ENCODE results near the gene MRPS26.

The MRPS26 gene

DNA sequence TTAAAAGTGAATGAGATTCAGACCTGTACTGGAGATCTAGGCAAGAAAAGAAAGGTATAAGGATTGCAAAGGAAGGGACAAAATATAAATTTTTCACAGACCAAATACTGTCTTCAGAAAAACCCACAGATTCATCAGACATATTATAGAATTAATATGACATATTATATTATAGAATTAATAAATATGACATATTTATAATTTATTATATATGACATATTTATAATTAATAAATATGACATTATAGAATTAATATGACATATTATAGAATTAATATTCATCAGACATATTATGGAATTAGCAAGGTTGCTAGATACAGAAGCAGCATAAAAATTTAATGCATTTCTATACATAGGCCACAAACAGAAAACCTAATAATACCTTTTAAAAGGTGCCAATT lies 47.1 kb upstream of the MRPS26 start (continued):
- TF ChIP-seq ZNF8 (CRISPR knock-in tag; IDR thresholded peaks at IDR 0.05) (no peak), CSDC2 (CRISPR knock-in tag; IDR thresholded peaks at IDR 0.05) (no peak)

DNA sequence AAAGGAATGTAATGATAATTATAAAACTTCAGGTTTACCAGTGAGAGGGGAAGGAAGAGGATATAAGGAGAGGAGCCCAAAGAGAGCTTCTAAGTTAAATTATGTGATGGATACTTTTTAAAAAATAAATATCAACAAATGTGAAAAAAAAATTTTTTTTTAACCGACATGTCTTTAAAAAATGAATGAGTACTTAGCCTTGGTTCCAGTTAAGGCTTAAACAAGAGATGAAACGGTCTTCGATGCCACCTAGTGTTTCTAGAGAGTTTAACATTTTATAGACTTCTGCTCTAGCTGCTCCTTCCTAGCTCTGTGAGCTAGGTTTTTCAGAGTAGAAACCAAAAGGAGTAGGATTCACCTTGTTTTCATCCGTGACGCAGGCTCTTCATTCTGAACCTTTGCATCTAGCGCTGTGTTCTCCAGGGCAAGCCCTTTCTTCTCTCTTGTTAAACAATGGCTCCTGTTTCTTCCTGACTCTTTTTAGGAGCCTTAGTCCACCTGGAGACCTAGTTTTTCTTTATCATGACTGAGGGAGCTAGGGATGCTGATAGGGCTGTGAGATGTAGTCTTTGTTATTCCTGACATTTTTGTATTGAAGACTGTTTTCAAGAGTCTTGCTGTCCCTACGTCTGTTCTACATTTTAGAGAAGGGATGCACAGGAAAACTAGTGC lies 44.9 kb upstream of the MRPS26 start:
- no peak for TF ChIP-seq ZNF70 (CRISPR knock-in tag; IDR thresholded peaks at IDR 0.05)
- TF ChIP-seq OSR1 (CRISPR knock-in tag; IDR thresholded peaks at IDR 0.05), result no peak
- TF ChIP-seq PPARA (CRISPR knock-in tag; IDR thresholded peaks at IDR 0.05; ENCODE audit: borderline replicate concordance), result no peak
- TF ChIP-seq BACH2 (CRISPR knock-in tag; IDR thresholded peaks at IDR 0.05; ENCODE audit: borderline replicate concordance), result no peak
- no peak for TF ChIP-seq ISL1 (CRISPR knock-in tag; IDR thresholded peaks at IDR 0.05)
- no peak for TF ChIP-seq CSDC2 (CRISPR knock-in tag; IDR thresholded peaks at IDR 0.05)
- TF ChIP-seq ZFP3 (CRISPR knock-in tag; IDR thresholded peaks at IDR 0.05), result no peak
- no peak for TF ChIP-seq CSRNP3 (CRISPR knock-in tag; IDR thresholded peaks at IDR 0.05)
- no peak for TF ChIP-seq ZC3H10 (CRISPR knock-in tag; IDR thresholded peaks at IDR 0.05)
- ATAC-seq, result peak; percentile 96

- no peak for TF ChIP-seq ARNTL (CRISPR knock-in tag; IDR thresholded peaks at IDR 0.05; ENCODE audit: borderline replicate concordance, low read depth)
- TF ChIP-seq ISL1 (CRISPR knock-in tag; IDR thresholded peaks at IDR 0.05), result no peak
- TF ChIP-seq SNAI2 (CRISPR knock-in tag; IDR thresholded peaks at IDR 0.05), result no peak
- TF ChIP-seq PATZ1 (CRISPR knock-in tag; IDR thresholded peaks at IDR 0.05; ENCODE audit: borderline replicate concordance), result no peak
- no peak for TF ChIP-seq RARB (CRISPR knock-in tag; IDR thresholded peaks at IDR 0.05)
- TF ChIP-seq CSRNP3 (CRISPR knock-in tag; IDR thresholded peaks at IDR 0.05), result no peak
- TF ChIP-seq TCF4 (CRISPR knock-in tag; IDR thresholded peaks at IDR 0.05; ENCODE audit: borderline replicate concordance), result no peak
- TF ChIP-seq GLIS3 (CRISPR knock-in tag; IDR thresholded peaks at IDR 0.05), result no peak
- no peak for TF ChIP-seq BACH2 (CRISPR knock-in tag; IDR thresholded peaks at IDR 0.05; ENCODE audit: borderline replicate concordance)
- no peak for TF ChIP-seq CSDC2 (CRISPR knock-in tag; IDR thresholded peaks at IDR 0.05)
- no peak for TF ChIP-seq ZC3H10 (CRISPR knock-in tag; IDR thresholded peaks at IDR 0.05)
- no peak for TF ChIP-seq ZFP30 (CRISPR knock-in tag; IDR thresholded peaks at IDR 0.05)
- TF ChIP-seq OSR1 (CRISPR knock-in tag; IDR thresholded peaks at IDR 0.05), result no peak
- TF ChIP-seq ZFP3 (CRISPR knock-in tag; IDR thresholded peaks at IDR 0.05), result no peak
- no peak for TF ChIP-seq TSHZ2 (CRISPR knock-in tag; IDR thresholded peaks at IDR 0.05)
- no peak for ATAC-seq
Measured at GRCh38 chr20:3003416-3003815, 42.4 kb upstream of the MRPS26 start.

- peak; percentile 87 for ATAC-seq
- TF ChIP-seq ZNF565 (CRISPR knock-in tag; conservative IDR thresholded peaks at IDR 0.05; ENCODE audit: low read depth), result no peak
- TF ChIP-seq ZNF70 (CRISPR knock-in tag; IDR thresholded peaks at IDR 0.05), result no peak
- TF ChIP-seq TCF4 (CRISPR knock-in tag; IDR thresholded peaks at IDR 0.05; ENCODE audit: borderline replicate concordance), result no peak
- no peak for TF ChIP-seq POU6F1 (CRISPR knock-in tag; IDR thresholded peaks at IDR 0.05; ENCODE audit: borderline replicate concordance, low read depth)
- no peak for TF ChIP-seq ZFP30 (CRISPR knock-in tag; IDR thresholded peaks at IDR 0.05)
- no peak for TF ChIP-seq RARB (CRISPR knock-in tag; IDR thresholded peaks at IDR 0.05)
- no peak for TF ChIP-seq CREB5 (CRISPR knock-in tag; IDR thresholded peaks at IDR 0.05; ENCODE audit: low read depth)
- TF ChIP-seq TOX (CRISPR knock-in tag; IDR thresholded peaks at IDR 0.05; ENCODE audit: borderline replicate concordance), result no peak
- no peak for TF ChIP-seq ESRRG (CRISPR knock-in tag; IDR thresholded peaks at IDR 0.05)
- TF ChIP-seq ZNF8 (CRISPR knock-in tag; IDR thresholded peaks at IDR 0.05), result no peak
- no peak for TF ChIP-seq ZFP3 (CRISPR knock-in tag; IDR thresholded peaks at IDR 0.05)
- no peak for TF ChIP-seq ZC3H10 (CRISPR knock-in tag; IDR thresholded peaks at IDR 0.05)
- no peak for TF ChIP-seq BACH2 (CRISPR knock-in tag; IDR thresholded peaks at IDR 0.05; ENCODE audit: borderline replicate concordance)
- no peak for TF ChIP-seq CSDC2 (CRISPR knock-in tag; IDR thresholded peaks at IDR 0.05)
Measured at GRCh38 chr20:3010985-3011723, 34.7 kb upstream of the MRPS26 start.
